Measurements from ENCODE around the gene STAU1. TPM values are rescaled to one million over a fixed set of nuclear protein-coding genes. Genes with fewer than 3 reads are reported as not detected.

The STAU1 gene
- polyA plus RNA-seq, 3 donors: 17.3 to 34.2 (median 24.0) TPM

DNA sequence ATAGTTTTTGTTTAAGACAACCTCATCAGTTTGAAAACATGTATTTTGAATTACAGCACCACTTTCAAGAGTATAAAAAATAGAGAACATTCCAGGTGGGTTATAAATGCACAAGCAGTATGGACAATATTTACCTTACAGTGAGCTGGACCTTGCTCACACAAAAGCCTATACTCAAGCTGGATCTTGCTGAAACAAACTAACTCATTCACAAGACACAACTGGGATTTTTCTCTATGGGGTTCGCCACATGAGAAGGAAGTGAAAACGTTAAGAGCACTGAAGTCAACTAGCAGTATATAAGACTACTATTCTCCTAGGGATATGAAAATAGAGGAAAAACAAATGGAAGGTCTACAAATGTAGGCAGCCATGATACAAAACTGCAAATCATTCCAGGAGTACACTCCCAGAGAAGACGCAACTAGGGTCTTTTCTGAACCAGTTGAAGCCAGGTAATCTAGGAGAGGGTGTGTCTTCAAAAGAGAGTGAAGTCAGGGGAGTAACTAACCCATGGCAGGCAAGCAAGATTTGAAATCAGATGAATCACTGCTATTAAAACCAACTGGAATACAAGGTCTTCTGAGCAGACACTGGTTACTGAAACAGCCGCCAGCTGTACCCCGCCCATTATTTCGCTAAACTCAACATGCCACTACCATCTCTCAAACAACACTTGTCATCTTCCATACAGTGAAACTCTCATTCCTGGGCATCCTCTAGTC lies 26.5 kb downstream of the STAU1 start:
- H3K4me1 ChIP-seq (ENCODE audit: control insufficient read depth in 1 of 2, insufficient read depth in 2 of 2, low read length in 2 of 2): no peaks in the 10 kb centered on the region
- H3K27me3 ChIP-seq (ENCODE audit: control insufficient read depth in 2 of 2, insufficient read depth in 2 of 2, low read length in 2 of 2): no peaks in the 10 kb centered on the region
- H3K9me3 ChIP-seq (replicated peaks in 1 of 2; ENCODE audit: control insufficient read depth in 1 of 2, insufficient read depth in 1 of 2, low read length in 2 of 2): no peaks in the 10 kb centered on the region
- no peak overlapping the region for H3K4me3 ChIP-seq (replicated peaks in 1 of 3; ENCODE audit: low read depth in 2 of 3, low read length in 3 of 3)
- peaks cover 20 to 86% of the 10 kb centered on the region in 2 donors for H3K36me3 ChIP-seq (replicated peaks in 1 of 2; ENCODE audit: control insufficient read depth in 1 of 2, insufficient read depth in 2 of 2, low read length in 2 of 2)
- H3K27ac ChIP-seq (ENCODE audit: low read depth in 1 of 2, low read length in 2 of 2): no peak overlapping the region
- Mint-ChIP-seq H3K4me3 (no peak overlapping the region), H3K27ac (peak overlapping the region in 4 of 7 donors; percentile 2 to 35 (median 24)), H3K36me3 (peaks cover 26 to 81% of the 10 kb centered on the region in 2 donors), H3K9me3 (no peaks in the 10 kb centered on the region), H3K4me1 (peaks cover 6% of the 10 kb centered on the region), H3K27me3 (ENCODE audit: low read depth in 3 of 3) (no peaks in the 10 kb centered on the region)
- intact Hi-C loops (cut with micrococcal nuclease): no loop called here
- no peak overlapping the region for H2AFZ ChIP-seq (ENCODE audit: insufficient read depth, low read depth, low read length, poor library complexity, severe bottlenecking)
- DNase-seq: no peak
- 94% methylated on average over 3 of the region's 6 CpGs for WGBS (ENCODE audit: insufficient coverage)
- TF ChIP-seq, protein P1, sequence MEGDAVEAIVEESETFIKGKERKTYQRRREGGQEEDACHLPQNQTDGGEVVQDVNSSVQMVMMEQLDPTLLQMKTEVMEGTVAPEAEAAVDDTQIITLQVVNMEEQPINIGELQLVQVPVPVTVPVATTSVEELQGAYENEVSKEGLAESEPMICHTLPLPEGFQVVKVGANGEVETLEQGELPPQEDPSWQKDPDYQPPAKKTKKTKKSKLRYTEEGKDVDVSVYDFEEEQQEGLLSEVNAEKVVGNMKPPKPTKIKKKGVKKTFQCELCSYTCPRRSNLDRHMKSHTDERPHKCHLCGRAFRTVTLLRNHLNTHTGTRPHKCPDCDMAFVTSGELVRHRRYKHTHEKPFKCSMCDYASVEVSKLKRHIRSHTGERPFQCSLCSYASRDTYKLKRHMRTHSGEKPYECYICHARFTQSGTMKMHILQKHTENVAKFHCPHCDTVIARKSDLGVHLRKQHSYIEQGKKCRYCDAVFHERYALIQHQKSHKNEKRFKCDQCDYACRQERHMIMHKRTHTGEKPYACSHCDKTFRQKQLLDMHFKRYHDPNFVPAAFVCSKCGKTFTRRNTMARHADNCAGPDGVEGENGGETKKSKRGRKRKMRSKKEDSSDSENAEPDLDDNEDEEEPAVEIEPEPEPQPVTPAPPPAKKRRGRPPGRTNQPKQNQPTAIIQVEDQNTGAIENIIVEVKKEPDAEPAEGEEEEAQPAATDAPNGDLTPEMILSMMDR (IDR thresholded peaks at IDR 0.05): no peak
- no peak overlapping the region for H3K9ac ChIP-seq (ENCODE audit: insufficient read depth, low read length, poor library complexity, severe bottlenecking)
- peaks cover 80% of the 10 kb centered on the region for H4K20me1 ChIP-seq (ENCODE audit: insufficient read depth, low read length)
- no peak overlapping the region for H3K4me2 ChIP-seq (replicated peaks; ENCODE audit: extremely low read depth, low read length, poor library complexity, severe bottlenecking)
- peaks cover 63% of the 10 kb centered on the region for H3K79me2 ChIP-seq (ENCODE audit: insufficient read depth, low read length)

DNA sequence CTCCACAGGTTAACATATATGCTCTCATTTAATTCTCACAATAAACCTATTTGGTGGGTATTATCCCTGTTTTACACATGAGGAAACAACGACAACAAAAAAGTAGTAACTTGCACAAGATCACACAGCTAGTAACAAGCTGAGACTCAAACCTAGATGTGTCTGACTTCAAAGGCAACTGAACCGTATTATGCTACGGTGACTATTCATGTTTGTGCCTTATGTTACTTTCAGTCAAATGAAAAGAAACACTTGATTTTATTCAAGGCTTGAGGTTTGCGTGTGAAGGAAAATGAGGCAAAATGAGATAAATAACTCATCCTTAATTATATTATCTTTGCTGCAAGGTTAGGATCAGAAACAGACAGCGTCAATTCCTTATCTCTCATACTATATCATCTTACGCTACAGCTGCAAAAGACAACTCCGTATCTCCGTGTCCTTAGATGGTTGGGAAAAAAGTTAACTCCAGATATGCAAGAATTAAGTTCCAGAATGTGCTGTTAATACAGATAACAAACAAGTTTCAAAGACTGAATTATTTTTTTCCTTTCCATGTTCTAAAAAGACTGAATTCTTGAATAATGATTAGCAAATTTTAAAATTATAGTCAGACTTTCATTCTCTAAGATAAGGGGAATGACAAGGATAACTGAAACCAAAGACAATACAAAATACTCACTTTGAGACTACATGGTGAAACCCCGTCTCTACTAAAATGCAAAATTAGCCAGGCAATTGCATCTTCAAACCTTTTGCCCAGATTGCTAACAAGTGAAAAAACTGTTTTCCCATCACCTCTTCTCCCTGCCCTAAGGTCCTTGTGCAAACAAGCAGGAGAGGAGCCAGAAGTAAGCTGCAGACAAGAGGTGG lies 27.8 kb downstream of the STAU1 start:
- peaks cover 10 to 78% of the 10 kb centered on the region in 2 donors for H3K36me3 ChIP-seq (replicated peaks in 1 of 2; ENCODE audit: control insufficient read depth in 1 of 2, insufficient read depth in 2 of 2, low read length in 2 of 2)
- Mint-ChIP-seq H3K9me3 (no peaks in the 10 kb centered on the region), H3K36me3 (peaks cover 23 to 74% of the 10 kb centered on the region in 2 donors), H3K27me3 (ENCODE audit: low read depth in 3 of 3) (no peaks in the 10 kb centered on the region), H3K4me3 (no peak overlapping the region), H3K27ac (no peak overlapping the region), H3K4me1 (peaks cover 11% of the 10 kb centered on the region)
- H3K79me2 ChIP-seq (ENCODE audit: insufficient read depth, low read length): peaks cover 50% of the 10 kb centered on the region
- no peak overlapping the region for H3K4me3 ChIP-seq (replicated peaks in 1 of 3; ENCODE audit: low read depth in 2 of 3, low read length in 3 of 3)
- intact Hi-C loops (cut with micrococcal nuclease): no loop called here
- no peak overlapping the region for H3K4me2 ChIP-seq (replicated peaks; ENCODE audit: extremely low read depth, low read length, poor library complexity, severe bottlenecking)
- H3K9ac ChIP-seq (ENCODE audit: insufficient read depth, low read length, poor library complexity, severe bottlenecking): no peak overlapping the region
- no peaks in the 10 kb centered on the region for H3K27me3 ChIP-seq (ENCODE audit: control insufficient read depth in 2 of 2, insufficient read depth in 2 of 2, low read length in 2 of 2)
- TF ChIP-seq, protein P1 (IDR thresholded peaks at IDR 0.05): no peak
- DNase-seq: no peak
- peaks cover 80% of the 10 kb centered on the region for H4K20me1 ChIP-seq (ENCODE audit: insufficient read depth, low read length)
- no peak overlapping the region for H3K27ac ChIP-seq (ENCODE audit: low read depth in 1 of 2, low read length in 2 of 2)
- 100% methylated on average over 2 of the region's 9 CpGs for WGBS (ENCODE audit: insufficient coverage)
- no peaks in the 10 kb centered on the region for H3K4me1 ChIP-seq (ENCODE audit: control insufficient read depth in 1 of 2, insufficient read depth in 2 of 2, low read length in 2 of 2)
- H3K9me3 ChIP-seq (replicated peaks in 1 of 2; ENCODE audit: control insufficient read depth in 1 of 2, insufficient read depth in 1 of 2, low read length in 2 of 2): no peaks in the 10 kb centered on the region
- no peak overlapping the region for H2AFZ ChIP-seq (ENCODE audit: insufficient read depth, low read depth, low read length, poor library complexity, severe bottlenecking)

Data from CD14-positive monocyte (primary cell).